WI38 (cell line): ENCODE results near the gene FA2H.

Experiments used
- H3K4me3 ChIP-seq: 2 replicates; pipeline ENCODE4 v1.5.1; 2011; ENCODE audit warnings: low read depth, mild to moderate bottlenecking, control low read depth, low read length
- CTCF ChIP-seq: IDR thresholded peaks from 2 replicates; pipeline ENCODE4 v1.5.1; 2012; ENCODE audit warnings: low read depth, mild to moderate bottlenecking, control low read depth, low read length

The FA2H gene

GRCh38 chr16:74778646-74779045 lies 4.0 kb upstream of the FA2H start:
- H3K4me3 ChIP-seq: no peak overlapping the region
- no peak for TF ChIP-seq CTCF

- H3K4me3 ChIP-seq: no peak overlapping the region
- TF ChIP-seq CTCF: no peak
Measured at GRCh38 chr16:74776926-74777325, 2.3 kb upstream of the FA2H start.

GRCh38 chr16:74775255-74775654 lies 635 bp upstream of the FA2H start:
- no peak for TF ChIP-seq CTCF
- no peak overlapping the region for H3K4me3 ChIP-seq

- H3K4me3 ChIP-seq: no peak overlapping the region
Measured at GRCh38 chr16:74773446-74774222, 986 bp downstream of the FA2H start.

GRCh38 chr16:74771656-74772315 lies 2.8 kb downstream of the FA2H start:
- TF ChIP-seq CTCF: no peak
- H3K4me3 ChIP-seq: no peak overlapping the region

More at GRCh38 chr16:74773446-74774222, 986 bp downstream of the FA2H start:
- no peak for TF ChIP-seq CTCF

- H3K4me3 ChIP-seq: no peak overlapping the region
- no peak for TF ChIP-seq CTCF
Measured at GRCh38 chr16:74770831-74771526, 3.6 kb downstream of the FA2H start.
